AG04449 (cell line): ENCODE data around the gene C6orf136.
"Not testable (repeated sequence)": the region's sequence is repeated elsewhere in the genome, so short reads cannot be mapped to it uniquely, and the experiment has no call there.

Experiments used
- CTCF ChIA-PET: fragments of 350-600 bp; formaldehyde crosslinking; extraction: SDS; loops from one replicate; lab custom pipeline; 2021; ENCODE audit warnings: antibody characterized with exemption; lab: Yijun Ruan, JAX
- POLR2A ChIA-PET: fragments of 400-600, 350-600 bp; formaldehyde crosslinking; extraction: SDS; loops from one replicate; lab custom pipeline; 2020; ENCODE audit warnings: antibody characterized with exemption, inconsistent platforms; lab: Yijun Ruan, JAX
- DNase-seq: peaks from one replicate; pipeline ENCODE4 v3.0.0-alpha.2; 2010; ENCODE audit warnings: low read depth, low spot score
- H3K4me3 ChIP-seq: 2 replicates; pipeline ENCODE4 v1.5.1; 2011; ENCODE audit warnings: low read depth, mild to moderate bottlenecking, control low read depth, low read length
- TF ChIP-seq, protein P1 (sequence below): IDR thresholded peaks from one replicate; pipeline ENCODE4 v1.5.1; 2011; ENCODE audit warnings: mild to moderate bottlenecking, moderate library complexity, low read length, control low read depth, inconsistent platforms; ENCODE audit not compliant: insufficient read depth; ENCODE audit errors: missing control alignments

C6orf136 gene

DNA sequence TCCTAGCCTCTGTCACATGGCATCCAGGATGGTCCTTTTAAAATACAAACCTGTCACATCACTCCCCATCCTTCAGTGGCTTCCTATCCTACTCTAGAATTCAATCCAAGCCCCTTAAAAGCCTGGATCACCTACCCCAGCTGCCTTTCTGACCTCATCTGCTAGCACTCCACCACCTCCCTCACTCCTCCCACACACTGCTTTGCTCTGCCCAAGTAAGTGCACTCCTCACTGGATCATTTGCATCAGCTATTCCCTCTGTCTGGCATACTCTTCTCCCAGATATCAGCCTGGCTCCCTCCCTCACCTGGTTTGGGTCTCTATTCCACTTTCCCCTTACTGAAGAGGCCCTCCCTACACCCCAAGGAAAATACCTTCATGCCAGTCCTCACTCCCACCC lies 10.5 kb downstream of the C6orf136 start:
- no peak overlapping the region for H3K4me3 ChIP-seq
- POLR2A ChIA-PET: no interaction called here
- CTCF ChIA-PET: interaction anchor here (1.4 to 5.0 kb wide), 2 partner anchors 14 to 220 kb away, joined by 4 to 23 read pairs; partner anchors contain the start of gene DHX16
- TF ChIP-seq, protein P1, sequence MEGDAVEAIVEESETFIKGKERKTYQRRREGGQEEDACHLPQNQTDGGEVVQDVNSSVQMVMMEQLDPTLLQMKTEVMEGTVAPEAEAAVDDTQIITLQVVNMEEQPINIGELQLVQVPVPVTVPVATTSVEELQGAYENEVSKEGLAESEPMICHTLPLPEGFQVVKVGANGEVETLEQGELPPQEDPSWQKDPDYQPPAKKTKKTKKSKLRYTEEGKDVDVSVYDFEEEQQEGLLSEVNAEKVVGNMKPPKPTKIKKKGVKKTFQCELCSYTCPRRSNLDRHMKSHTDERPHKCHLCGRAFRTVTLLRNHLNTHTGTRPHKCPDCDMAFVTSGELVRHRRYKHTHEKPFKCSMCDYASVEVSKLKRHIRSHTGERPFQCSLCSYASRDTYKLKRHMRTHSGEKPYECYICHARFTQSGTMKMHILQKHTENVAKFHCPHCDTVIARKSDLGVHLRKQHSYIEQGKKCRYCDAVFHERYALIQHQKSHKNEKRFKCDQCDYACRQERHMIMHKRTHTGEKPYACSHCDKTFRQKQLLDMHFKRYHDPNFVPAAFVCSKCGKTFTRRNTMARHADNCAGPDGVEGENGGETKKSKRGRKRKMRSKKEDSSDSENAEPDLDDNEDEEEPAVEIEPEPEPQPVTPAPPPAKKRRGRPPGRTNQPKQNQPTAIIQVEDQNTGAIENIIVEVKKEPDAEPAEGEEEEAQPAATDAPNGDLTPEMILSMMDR: no peak
- no peak for DNase-seq

- POLR2A ChIA-PET, H3K4me3 ChIP-seq, DNase-seq: not testable (repeated sequence)
- CTCF ChIA-PET: interaction anchor here (1.4 to 5.0 kb wide), 2 partner anchors 14 to 220 kb away, joined by 4 to 23 read pairs; partner anchors contain the start of gene DHX16
Observed at GRCh38 chr6:30657922-30658321, 11.0 kb downstream of the C6orf136 start.

- POLR2A ChIA-PET: no interaction called here
- TF ChIP-seq, protein P1: no peak
- CTCF ChIA-PET: interaction anchor here (0.7 to 3.8 kb wide), 8 partner anchors 13 to 122 kb away, joined by 3 to 19 read pairs (median 3); no protein-coding TSS in a partner anchor
- DNase-seq: no peak
- H3K4me3 ChIP-seq: no peak overlapping the region
Observed at GRCh38 chr6:30664994-30665767, 18.2 kb downstream of the C6orf136 start.

DNA sequence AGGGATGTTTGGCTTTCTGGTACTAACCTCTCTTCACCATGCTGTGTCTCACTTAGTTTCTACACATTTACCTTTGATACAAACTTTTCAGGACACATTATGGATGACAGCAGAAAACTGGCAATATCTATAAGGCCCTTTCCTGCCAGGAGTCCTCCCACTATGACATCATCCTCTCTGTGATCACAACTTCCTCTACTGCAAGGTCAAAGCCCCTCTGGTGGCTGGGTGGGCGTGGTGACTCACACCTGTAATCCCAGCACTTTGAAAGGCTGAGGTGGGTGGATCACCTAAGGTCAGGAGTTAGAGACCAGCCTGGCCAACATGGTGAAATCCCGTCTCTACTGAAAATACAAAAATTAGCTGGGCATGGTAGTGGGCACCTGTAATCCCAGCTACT lies 19.4 kb downstream of the C6orf136 start:
- H3K4me3 ChIP-seq, POLR2A ChIA-PET, DNase-seq: not testable (repeated sequence)
- CTCF ChIA-PET: interaction anchor here (3.8 kb wide), 1 partner anchor 12 kb away, joined by 19 read pairs; no protein-coding TSS in a partner anchor

- no peak for DNase-seq
- TF ChIP-seq, protein P1: no peak
- ChIA-PET CTCF (interaction anchor here (1.0 to 17.5 kb wide), 8 partner anchors 10 to 189 kb away, joined by 3 to 504 read pairs (median 14); partner anchors contain the start of genes MDC1 and TUBB), POLR2A (interaction anchor here (1.1 to 1.8 kb wide), 2 partner anchors 10 to 23 kb away, joined by 3 to 6 read pairs; no protein-coding TSS in a partner anchor)
- H3K4me3 ChIP-seq: no peak overlapping the region
Observed at GRCh38 chr6:30670760-30671527, 24.0 kb downstream of the C6orf136 start.

DNA sequence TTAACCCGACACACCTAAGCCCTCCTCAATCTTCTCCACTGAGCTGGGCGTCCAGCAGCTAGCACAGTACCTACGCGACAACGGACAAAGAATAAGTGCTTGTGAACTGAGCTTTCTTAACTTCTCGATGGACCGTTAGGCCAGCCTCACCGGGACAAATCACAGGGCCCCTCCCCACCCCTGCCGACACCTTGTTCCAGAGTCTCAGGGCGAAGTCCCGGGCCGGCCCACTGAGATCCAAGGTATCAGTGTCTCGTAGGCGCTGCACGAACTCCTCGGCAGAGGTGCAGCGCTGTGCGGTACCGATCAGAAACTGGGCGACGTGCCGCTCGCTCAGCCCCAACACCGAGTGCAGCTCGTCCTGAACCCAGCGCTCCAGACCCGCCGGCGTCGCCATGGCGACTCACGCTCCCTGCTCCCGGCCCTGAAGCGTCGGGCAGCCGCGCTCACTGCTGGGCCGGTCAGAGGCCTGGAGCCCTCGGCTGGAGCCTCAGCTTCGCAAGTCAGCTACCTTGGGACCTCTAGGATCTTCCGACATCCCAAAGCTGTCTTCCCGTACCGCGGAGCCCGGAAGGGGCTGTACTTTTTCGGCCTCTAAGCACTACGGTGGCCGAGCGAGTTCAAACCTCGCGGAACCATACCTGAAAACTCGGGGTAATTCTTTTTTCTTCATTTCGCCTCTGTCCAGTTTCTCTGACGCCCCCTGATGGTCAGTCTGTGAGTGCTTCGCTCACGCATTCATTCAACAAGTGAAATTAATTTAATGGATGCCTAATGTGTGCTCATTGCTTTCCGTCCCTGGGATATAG lies 25.7 kb downstream of the C6orf136 start, which contains the start of gene DHX16:
Gene DHX16 (minus strand): TSS at position 562 of the 809 bp plus-strand sequence. CDS start 165 bp downstream, at position 397.
- TF ChIP-seq, protein P1: peak; percentile 61
- peak within 1 kb of the TSS; percentile 97 for H3K4me3 ChIP-seq
- CTCF ChIA-PET: interaction anchor here (0.6 to 17.5 kb wide), 29 partner anchors 9 to 398 kb away, joined by 3 to 504 read pairs (median 4); partner anchors contain the start of genes ATAT1, C6orf136, FLOT1 and MDC1
- POLR2A ChIA-PET: interaction anchor here (0.6 to 1.8 kb wide), 11 partner anchors 8 to 72 kb away, joined by 3 to 6 read pairs (median 4); partner anchors contain the start of genes IER3, MDC1, MRPS18B and PPP1R10
- peak; percentile 90 for DNase-seq
